Ishikawa (cell line): Measurements from ENCODE around the gene PIEZO1.

ENCODE experiments used
- CEBPB ChIP-seq: IDR thresholded peaks from 2 replicates; pipeline ENCODE4 v1.6.1; 2012
- CREB1 ChIP-seq: IDR thresholded peaks from 2 replicates; pipeline ENCODE4 v1.6.1; 2012; ENCODE audit warnings: low read depth
- EGR1 ChIP-seq: IDR thresholded peaks from 2 replicates; pipeline ENCODE4 v1.6.1; 2012
- EP300 ChIP-seq: IDR thresholded peaks from 2 replicates; pipeline ENCODE4 v1.6.1; 2012; ENCODE audit warnings: borderline replicate concordance
- FOXM1 ChIP-seq: IDR thresholded peaks from 2 replicates; pipeline ENCODE4 v1.6.1; 2012; ENCODE audit warnings: low read depth, borderline replicate concordance
- MAX ChIP-seq: IDR thresholded peaks from 2 replicates; pipeline ENCODE4 v1.6.1; 2012
- NFIC ChIP-seq: IDR thresholded peaks from 2 replicates; pipeline ENCODE4 v1.6.1; 2012
- RAD21 ChIP-seq: IDR thresholded peaks from 2 replicates; pipeline ENCODE4 v1.6.1; 2012; ENCODE audit warnings: low read depth
- REST ChIP-seq: IDR thresholded peaks from 2 replicates; pipeline ENCODE4 v1.6.1; 2012; ENCODE audit warnings: low read depth, mild to moderate bottlenecking
- TAF1 ChIP-seq: IDR thresholded peaks from 2 replicates; pipeline ENCODE4 v1.6.1; 2012; ENCODE audit warnings: low read depth, mild to moderate bottlenecking
- TCF12 ChIP-seq: IDR thresholded peaks from 2 replicates; pipeline ENCODE4 v1.6.1; 2012; ENCODE audit warnings: low read depth
- TEAD4 ChIP-seq: IDR thresholded peaks from 2 replicates; pipeline ENCODE4 v1.6.1; 2012
- YY1 ChIP-seq: IDR thresholded peaks from 2 replicates; pipeline ENCODE4 v1.6.1; 2012; ENCODE audit warnings: low read depth
- ZBTB7A ChIP-seq: IDR thresholded peaks from 2 replicates; pipeline ENCODE4 v1.6.1; 2012; ENCODE audit warnings: low read depth

- no peak for TF ChIP-seq TAF1
- no peak for TF ChIP-seq YY1
- no peak for TF ChIP-seq ZBTB7A
- no peak for TF ChIP-seq NFIC
- no peak for TF ChIP-seq MAX
- no peak for TF ChIP-seq CEBPB
- no peak for TF ChIP-seq TEAD4
- TF ChIP-seq EGR1 = no peak
- TF ChIP-seq RAD21 = no peak
- TF ChIP-seq EP300 = no peak
- TF ChIP-seq TCF12 = no peak
- no peak for TF ChIP-seq CREB1
- no peak for TF ChIP-seq FOXM1
- TF ChIP-seq REST = peak; percentile 68
Observed at GRCh38 chr16:88759976-88760350, 25.1 kb downstream of the PIEZO1 start.
